ENCODE results near the gene ARCN1. TPM values are rescaled to one million over a fixed set of nuclear protein-coding genes. Genes with fewer than 3 reads are reported as not detected.

Gene ARCN1
- total and polyA plus RNA-seq, 2 experiments from 2014 or later, result 77.6 to 124 TPM

DNA sequence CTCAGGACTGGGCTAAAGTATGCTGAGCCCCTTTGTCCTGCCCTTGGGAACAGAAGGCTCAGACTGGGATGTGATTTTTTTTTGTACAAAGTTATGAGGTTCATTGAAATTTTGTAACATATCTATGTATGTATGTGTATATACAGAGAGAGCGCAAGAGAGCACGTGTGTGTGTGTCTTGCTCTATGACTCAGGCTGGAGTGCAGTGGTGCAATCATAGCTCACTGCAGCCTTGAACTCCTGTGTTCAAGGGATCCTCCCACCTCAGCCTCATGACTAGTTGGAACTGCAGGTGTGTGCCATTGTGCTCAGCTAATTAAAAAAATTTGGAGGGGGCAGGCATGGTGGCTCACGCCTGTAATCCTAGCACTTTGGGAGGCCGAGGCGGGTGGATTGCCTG is 35.5 kb upstream of the ARCN1 start:
- no peaks in the 10 kb centered on the region for H3K36me3 ChIP-seq
- H3K9me3 ChIP-seq (ENCODE audit: low read depth), result no peaks in the 10 kb centered on the region
- H3K4me1 ChIP-seq (ENCODE audit: low read depth), result no peaks in the 10 kb centered on the region
- TF ChIP-seq CTCF (IDR thresholded peaks at IDR 0.05; ENCODE audit: low read depth, low read length), result no peak
- H3K27me3 ChIP-seq, result no peaks in the 10 kb centered on the region
- DNase-seq (ENCODE audit: low read depth in 1 of 2, low spot score in 1 of 2), result no peak
- no peak overlapping the region for H3K4me3 ChIP-seq
- H3K27ac ChIP-seq, result no peak overlapping the region

- no peaks in the 10 kb centered on the region for H3K4me1 ChIP-seq (ENCODE audit: low read depth)
- no peak for DNase-seq (ENCODE audit: low read depth in 1 of 2, low spot score in 1 of 2)
- H3K27ac ChIP-seq, result no peak overlapping the region
- no peak overlapping the region for H3K4me3 ChIP-seq
- no peaks in the 10 kb centered on the region for H3K27me3 ChIP-seq
- no peaks in the 10 kb centered on the region for H3K36me3 ChIP-seq
- no peaks in the 10 kb centered on the region for H3K9me3 ChIP-seq (ENCODE audit: low read depth)
- TF ChIP-seq CTCF (IDR thresholded peaks at IDR 0.05; ENCODE audit: low read depth, low read length), result no peak
These were observed 34.7 kb upstream of the ARCN1 start for GRCh38 chr11:118537409-118537980.

GRCh38 chr11:118544010-118544646 is 28.1 kb upstream of the ARCN1 start:
- DNase-seq (ENCODE audit: low read depth in 1 of 2, low spot score in 1 of 2), result no peak
- peaks cover 9% of the 10 kb centered on the region for H3K36me3 ChIP-seq
- no peaks in the 10 kb centered on the region for H3K9me3 ChIP-seq (ENCODE audit: low read depth)

GRCh38 chr11:118544647-118545010 is 27.6 kb upstream of the ARCN1 start:
- Histone ChIP-seq H3K4me3 (no peak overlapping the region), H3K27me3 (no peaks in the 10 kb centered on the region), H3K27ac (no peak overlapping the region), H3K4me1 (ENCODE audit: low read depth) (no peaks in the 10 kb centered on the region), H3K9me3 (ENCODE audit: low read depth) (no peaks in the 10 kb centered on the region), H3K36me3 (peaks cover 9% of the 10 kb centered on the region)
- DNase-seq (ENCODE audit: low read depth in 1 of 2, low spot score in 1 of 2), result no peak
- no peak for TF ChIP-seq CTCF (IDR thresholded peaks at IDR 0.05; ENCODE audit: low read depth, low read length)

More at GRCh38 chr11:118544010-118544646, 28.1 kb upstream of the ARCN1 start:
- no peak overlapping the region for H3K27ac ChIP-seq
- TF ChIP-seq CTCF (IDR thresholded peaks at IDR 0.05; ENCODE audit: low read depth, low read length), result no peak
- no peaks in the 10 kb centered on the region for H3K4me1 ChIP-seq (ENCODE audit: low read depth)
- H3K27me3 ChIP-seq, result no peaks in the 10 kb centered on the region
- H3K4me3 ChIP-seq, result no peak overlapping the region

- DNase-seq (ENCODE audit: low read depth in 1 of 2, low spot score in 1 of 2), result no peak
- no peaks in the 10 kb centered on the region for H3K9me3 ChIP-seq (ENCODE audit: low read depth)
- H3K4me1 ChIP-seq (ENCODE audit: low read depth), result no peaks in the 10 kb centered on the region
- H3K36me3 ChIP-seq, result peaks cover 9% of the 10 kb centered on the region
- no peak overlapping the region for H3K27ac ChIP-seq
- no peaks in the 10 kb centered on the region for H3K27me3 ChIP-seq
- no peak overlapping the region for H3K4me3 ChIP-seq
- no peak for TF ChIP-seq CTCF (IDR thresholded peaks at IDR 0.05; ENCODE audit: low read depth, low read length)
These were observed 26.7 kb upstream of the ARCN1 start for GRCh38 chr11:118545533-118545932.
